ENCODE results near the gene ZNF502. TPM values are rescaled to one million over a fixed set of nuclear protein-coding genes. Genes with fewer than 3 reads are reported as not detected.

Gene ZNF502
- total RNA-seq, 3 donors from 2014 or later = 2.5 to 7.7 (median 3.6) TPM

DNA sequence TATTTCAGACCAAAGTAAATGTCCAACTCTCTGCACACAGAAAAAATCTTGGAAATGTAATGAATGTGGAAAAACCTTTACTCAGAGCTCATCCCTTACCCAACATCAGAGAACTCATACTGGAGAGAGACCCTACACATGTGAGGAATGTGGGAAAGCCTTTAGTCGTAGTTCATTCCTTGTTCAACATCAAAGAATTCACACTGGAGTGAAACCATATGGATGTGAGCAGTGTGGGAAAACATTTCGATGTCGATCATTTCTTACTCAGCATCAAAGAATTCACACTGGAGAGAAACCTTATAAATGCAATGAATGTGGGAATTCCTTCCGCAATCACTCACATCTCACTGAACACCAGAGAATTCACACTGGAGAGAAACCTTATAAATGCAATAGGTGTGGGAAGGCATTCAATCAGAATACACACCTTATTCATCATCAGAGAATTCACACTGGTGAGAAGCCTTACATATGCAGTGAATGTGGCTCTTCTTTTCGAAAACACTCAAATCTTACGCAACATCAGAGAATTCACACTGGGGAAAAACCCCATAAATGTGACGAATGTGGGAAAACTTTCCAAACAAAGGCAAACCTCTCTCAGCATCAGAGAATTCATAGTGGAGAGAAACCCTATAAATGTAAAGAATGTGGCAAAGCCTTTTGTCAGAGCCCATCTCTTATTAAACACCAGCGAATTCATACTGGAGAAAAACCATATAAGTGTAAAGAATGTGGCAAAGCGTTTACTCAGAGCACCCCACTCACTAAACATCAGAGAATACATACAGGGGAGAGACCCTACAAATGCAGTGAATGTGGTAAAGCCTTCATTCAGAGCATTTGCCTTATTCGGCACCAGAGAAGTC lies 9.0 kb downstream of the ZNF502 start:
- intact Hi-C loops (cut with DNase I, micrococcal nuclease) = no loop called here
- TF ChIP-seq, protein P1, sequence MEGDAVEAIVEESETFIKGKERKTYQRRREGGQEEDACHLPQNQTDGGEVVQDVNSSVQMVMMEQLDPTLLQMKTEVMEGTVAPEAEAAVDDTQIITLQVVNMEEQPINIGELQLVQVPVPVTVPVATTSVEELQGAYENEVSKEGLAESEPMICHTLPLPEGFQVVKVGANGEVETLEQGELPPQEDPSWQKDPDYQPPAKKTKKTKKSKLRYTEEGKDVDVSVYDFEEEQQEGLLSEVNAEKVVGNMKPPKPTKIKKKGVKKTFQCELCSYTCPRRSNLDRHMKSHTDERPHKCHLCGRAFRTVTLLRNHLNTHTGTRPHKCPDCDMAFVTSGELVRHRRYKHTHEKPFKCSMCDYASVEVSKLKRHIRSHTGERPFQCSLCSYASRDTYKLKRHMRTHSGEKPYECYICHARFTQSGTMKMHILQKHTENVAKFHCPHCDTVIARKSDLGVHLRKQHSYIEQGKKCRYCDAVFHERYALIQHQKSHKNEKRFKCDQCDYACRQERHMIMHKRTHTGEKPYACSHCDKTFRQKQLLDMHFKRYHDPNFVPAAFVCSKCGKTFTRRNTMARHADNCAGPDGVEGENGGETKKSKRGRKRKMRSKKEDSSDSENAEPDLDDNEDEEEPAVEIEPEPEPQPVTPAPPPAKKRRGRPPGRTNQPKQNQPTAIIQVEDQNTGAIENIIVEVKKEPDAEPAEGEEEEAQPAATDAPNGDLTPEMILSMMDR (IDR thresholded peaks at IDR 0.05) = no peak
- DNase-seq (no peak), ATAC-seq (no peak)
- peaks cover 8% of the 10 kb centered on the region for H3K36me3 ChIP-seq (ENCODE audit: low read depth)
- H3K9me3 ChIP-seq = peaks cover 99% of the 10 kb centered on the region
- H3K4me1 ChIP-seq (ENCODE audit: low read depth) = no peaks in the 10 kb centered on the region
- no peak overlapping the region for H3K4me3 ChIP-seq

DNA sequence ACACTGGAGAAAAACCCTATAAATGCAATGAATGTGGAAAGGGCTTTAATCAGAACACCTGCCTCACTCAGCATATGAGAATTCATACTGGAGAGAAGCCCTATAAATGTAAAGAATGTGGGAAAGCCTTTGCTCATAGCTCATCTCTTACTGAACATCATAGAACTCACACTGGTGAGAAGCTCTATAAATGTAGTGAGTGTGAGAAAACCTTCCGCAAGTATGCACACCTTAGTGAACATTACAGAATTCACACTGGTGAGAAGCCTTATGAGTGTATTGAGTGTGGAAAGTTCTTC lies 9.6 kb downstream of the ZNF502 start:
- DNase-seq (no peak), ATAC-seq (no peak)
- Histone ChIP-seq H3K4me3 (no peak overlapping the region), H3K9me3 (peaks cover 100% of the 10 kb centered on the region), H3K4me1 (ENCODE audit: low read depth) (no peaks in the 10 kb centered on the region), H3K36me3 (ENCODE audit: low read depth) (peaks cover 8% of the 10 kb centered on the region)
- TF ChIP-seq, protein P1 (IDR thresholded peaks at IDR 0.05) = no peak
- intact Hi-C loops (cut with DNase I, micrococcal nuclease) = no loop called here

DNA sequence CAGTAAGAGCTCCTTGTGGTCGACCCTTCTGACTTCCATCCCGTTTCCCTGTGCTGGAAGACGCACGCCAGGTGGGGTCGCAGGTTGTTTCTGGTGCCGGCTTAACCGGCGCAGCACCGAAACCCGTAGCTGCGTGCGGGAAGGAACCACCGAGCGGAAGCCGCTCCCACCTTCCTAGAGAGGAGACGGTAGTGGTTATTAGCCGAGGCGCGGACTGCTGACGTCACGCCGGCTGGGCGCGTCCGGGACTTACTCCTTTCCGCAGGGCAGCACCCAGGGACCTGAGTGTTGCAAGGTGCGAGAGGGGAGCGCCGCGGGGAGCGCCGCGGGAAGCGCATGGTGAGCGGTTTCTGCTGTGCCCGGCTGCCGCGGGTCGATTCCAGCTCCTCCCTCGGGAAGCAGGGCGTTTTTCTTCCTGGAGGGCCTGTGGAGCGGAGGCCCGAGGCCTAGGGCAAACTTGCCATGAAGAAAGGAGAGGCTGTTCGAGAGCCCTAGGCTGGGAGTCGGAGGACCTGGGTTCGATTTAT lies 17.0 kb downstream of the ZNF502 start, which contains the start of gene ZNF501:
TSS of gene ZNF501 (plus strand) at position 252 of the 527 bp plus-strand sequence. CDS start 4,787 bp downstream, outside the sequence.
- ATAC-seq (peak; percentile 100), DNase-seq (peak; percentile 96 to 99 (median 97))
- TF ChIP-seq, protein P1 (IDR thresholded peaks at IDR 0.05) = no peak
- Histone ChIP-seq H3K4me3 (peak within 1 kb of the TSS; percentile 31), H3K4me1 (ENCODE audit: low read depth) (peaks cover 3% of the 10 kb centered on the region), H3K9me3 (peaks cover 87% of the 10 kb centered on the region), H3K36me3 (ENCODE audit: low read depth) (no peaks in the 10 kb centered on the region)
- intact Hi-C loops (cut with DNase I, micrococcal nuclease) = no loop called here

DNA sequence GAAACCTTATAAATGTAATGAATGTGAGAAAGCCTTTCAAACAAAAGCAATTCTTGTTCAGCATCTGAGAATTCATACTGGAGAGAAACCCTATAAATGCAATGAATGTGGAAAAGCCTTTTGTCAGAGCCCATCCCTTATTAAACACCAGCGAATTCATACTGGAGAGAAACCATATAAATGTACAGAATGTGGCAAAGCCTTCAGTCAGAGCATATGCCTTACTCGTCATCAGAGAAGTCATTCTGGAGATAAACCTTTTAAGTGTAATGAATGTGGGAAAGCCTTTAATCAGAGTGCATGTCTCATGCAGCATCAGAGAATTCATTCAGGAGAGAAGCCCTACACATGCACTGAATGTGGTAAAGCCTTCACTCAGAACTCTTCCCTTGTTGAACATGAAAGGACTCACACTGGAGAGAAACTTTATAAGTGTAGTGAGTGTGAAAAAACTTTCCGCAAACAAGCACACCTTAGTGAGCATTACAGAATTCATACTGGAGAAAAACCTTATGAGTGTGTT lies 22.2 kb downstream of the ZNF502 start:
- Histone ChIP-seq H3K4me1 (ENCODE audit: low read depth) (peaks cover 3% of the 10 kb centered on the region), H3K9me3 (peaks cover 96% of the 10 kb centered on the region), H3K36me3 (ENCODE audit: low read depth) (no peaks in the 10 kb centered on the region), H3K4me3 (no peak overlapping the region)
- DNase-seq = no peak
- ATAC-seq = no peak
- TF ChIP-seq, protein P1 (IDR thresholded peaks at IDR 0.05) = no peak
- intact Hi-C loops (cut with DNase I, micrococcal nuclease) = no loop called here

DNA sequence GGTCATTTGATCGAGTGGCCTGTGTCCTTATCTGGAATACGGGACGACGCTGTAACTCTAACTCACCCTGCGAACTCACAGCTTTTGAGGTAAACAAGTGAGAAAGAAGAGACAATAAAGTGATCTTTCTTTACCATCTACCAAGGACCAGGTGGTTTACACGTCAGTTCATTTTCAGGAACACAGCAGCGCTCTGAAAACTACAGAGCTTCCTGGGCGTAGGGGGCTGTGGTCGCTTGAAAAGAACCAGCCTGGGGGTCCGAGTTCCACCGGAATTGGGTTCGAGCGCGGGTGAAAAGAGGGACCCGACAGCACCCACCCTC lies 48.6 kb downstream of the ZNF502 start:
- Histone ChIP-seq H3K9me3 (peaks cover 33% of the 10 kb centered on the region), H3K4me3 (peak overlapping the region; percentile 43), H3K4me1 (ENCODE audit: low read depth) (peaks cover 13% of the 10 kb centered on the region), H3K36me3 (ENCODE audit: low read depth) (no peaks in the 10 kb centered on the region)
- intact Hi-C loops (cut with DNase I, micrococcal nuclease) = no loop called here
- no peak for DNase-seq
- ATAC-seq = peak; percentile 8
- TF ChIP-seq, protein P1 (IDR thresholded peaks at IDR 0.05) = no peak
